HepG2 (cell line): Measurements from ENCODE around the gene DBNDD2. TPM values are rescaled to one million over a fixed set of nuclear protein-coding genes. Genes with fewer than 3 reads are reported as not detected.

Experiments used
- ASH2L ChIP-seq: fragments of 300-600, 200-600 bp; sonication (generic); IDR thresholded peaks from 2 replicates; pipeline ENCODE4 v1.7.0; 2017; ENCODE audit warnings: low read depth, mild to moderate bottlenecking, moderate library complexity, mixed read lengths, low read length; ENCODE audit not compliant: insufficient read length
- CREM ChIP-seq, 2 experiments: sonication (generic) in 1 of 2; formaldehyde crosslinking in 1 of 2; IDR thresholded peaks; 2 replicates each; pipeline versions ENCODE4 v1.4.0 to v1.6.1; 2016 to 2020; ENCODE audit warnings: antibody characterized with exemption in 1 of 2, mild to moderate bottlenecking in 1 of 2, missing genetic modification reagents in 1 of 2
- MYNN ChIP-seq: sonication (generic); formaldehyde crosslinking; IDR thresholded peaks from 2 replicates; pipeline ENCODE4 v1.4.0; 2020; ENCODE audit warnings: mild to moderate bottlenecking, low read depth, missing genetic modification reagents
- NR2F6 ChIP-seq, 2 experiments: IDR thresholded peaks; 2 replicates each; pipeline ENCODE4 v1.6.1; 2016; ENCODE audit warnings: antibody characterized with exemption in 1 of 2, mild to moderate bottlenecking in 1 of 2
- NRL ChIP-seq: sonication (generic); formaldehyde crosslinking; IDR thresholded peaks from 2 replicates; pipeline ENCODE4 v1.5.0; 2020; ENCODE audit warnings: missing genetic modification reagents, mild to moderate bottlenecking, moderate library complexity, borderline replicate concordance
- SOX13 ChIP-seq, 3 experiments: fragments of 450-650 bp in 1 of 3; sonication (generic) in 1 of 3; formaldehyde crosslinking in 1 of 3; IDR thresholded peaks in 2 of 3; conservative IDR thresholded peaks in 1 of 3; 2 replicates each; pipeline versions ENCODE4 v1.5.0 to v1.6.1; 2016 to 2020; ENCODE audit warnings: antibody characterized with exemption in 1 of 3, mild to moderate bottlenecking in 1 of 3, missing compliant biosample characterization in 1 of 3, missing genetic modification reagents in 1 of 3, moderate library complexity in 1 of 3
- STAG1 ChIP-seq: sonication (generic); formaldehyde crosslinking; IDR thresholded peaks from 2 replicates; pipeline ENCODE4 v1.4.0; 2020; ENCODE audit warnings: missing genetic modification reagents
- ZNF556 ChIP-seq: sonication (generic); formaldehyde crosslinking; IDR thresholded peaks from 2 replicates; pipeline ENCODE4 v1.4.0; 2020; ENCODE audit warnings: mild to moderate bottlenecking, missing genetic modification reagents, borderline replicate concordance
- ZNF781 ChIP-seq: sonication (generic); formaldehyde crosslinking; IDR thresholded peaks from 2 replicates; pipeline ENCODE4 v1.5.1; 2020; ENCODE audit warnings: borderline replicate concordance, mild to moderate bottlenecking, missing genetic modification reagents; ENCODE audit errors: not compliant biosample characterization
- polyA plus RNA-seq, 8 experiments: library from polyadenylated mRNA; depleted of rRNA in 3 of 8; stranded (reverse) in 7 of 8; unstranded in 1 of 8; fragments of >200 nt; fragmentation: Illumina TruSeq in 4 of 8; extraction: Trizol in 4 of 8; gene quantifications; 2 replicates each; pipeline versions ENCODE4 v1.2.1 to v1.2.3, GENCODE V29; 2011 to 2016; ENCODE audit warnings: low read depth in 4 of 8, missing spikeins in 1 of 8, mixed read lengths in 1 of 8; ENCODE audit not compliant: insufficient read depth in 1 of 8
- total RNA-seq, 5 experiments: library from RNA; depleted of rRNA; stranded (reverse); fragments of >200 nt; fragmentation: Illumina TruSeq; extraction: Trizol; gene quantifications; 2 replicates each; pipeline ENCODE4 v1.2.3, GENCODE V29; 2016; ENCODE audit warnings: low read depth in 1 of 5
- TF ChIP-seq, protein P1 (sequence below): sonication (generic); formaldehyde crosslinking; conservative IDR thresholded peaks from 2 replicates; pipeline ENCODE4 v1.8.0; 2022; ENCODE audit warnings: missing genetic modification reagents
- TF ChIP-seq, protein P2 (sequence below): sonication (generic); formaldehyde crosslinking; IDR thresholded peaks from 2 replicates; pipeline ENCODE4 v1.8.0; 2022; ENCODE audit warnings: mild to moderate bottlenecking, missing genetic modification reagents, borderline replicate concordance
- TF ChIP-seq, protein P3 (sequence below): sonication (generic); formaldehyde crosslinking; IDR thresholded peaks from 2 replicates; pipeline ENCODE4 v1.9.0; 2021; ENCODE audit warnings: missing genetic modification reagents, borderline replicate concordance
- TF ChIP-seq, protein P4 (sequence below): IDR thresholded peaks from 2 replicates; pipeline ENCODE4 v1.6.1; 2016; ENCODE audit warnings: low read depth, borderline replicate concordance
- TF ChIP-seq, protein P5 (sequence below): sonication (generic); formaldehyde crosslinking; IDR thresholded peaks from 2 replicates; pipeline ENCODE4 v1.5.1; 2020; ENCODE audit warnings: missing genetic modification reagents, mild to moderate bottlenecking, borderline replicate concordance
- TF ChIP-seq, protein P6 (sequence below): conservative IDR thresholded peaks from 2 replicates; pipeline ENCODE4 v1.6.1; 2018; ENCODE audit warnings: missing genetic modification reagents

DBNDD2 gene
- total and polyA plus RNA-seq, 2 of the 13 experiments (the other 11 are each of a cell fraction or from before 2014, with no cell fraction given), result 16.7 to 47.6 TPM

DNA sequence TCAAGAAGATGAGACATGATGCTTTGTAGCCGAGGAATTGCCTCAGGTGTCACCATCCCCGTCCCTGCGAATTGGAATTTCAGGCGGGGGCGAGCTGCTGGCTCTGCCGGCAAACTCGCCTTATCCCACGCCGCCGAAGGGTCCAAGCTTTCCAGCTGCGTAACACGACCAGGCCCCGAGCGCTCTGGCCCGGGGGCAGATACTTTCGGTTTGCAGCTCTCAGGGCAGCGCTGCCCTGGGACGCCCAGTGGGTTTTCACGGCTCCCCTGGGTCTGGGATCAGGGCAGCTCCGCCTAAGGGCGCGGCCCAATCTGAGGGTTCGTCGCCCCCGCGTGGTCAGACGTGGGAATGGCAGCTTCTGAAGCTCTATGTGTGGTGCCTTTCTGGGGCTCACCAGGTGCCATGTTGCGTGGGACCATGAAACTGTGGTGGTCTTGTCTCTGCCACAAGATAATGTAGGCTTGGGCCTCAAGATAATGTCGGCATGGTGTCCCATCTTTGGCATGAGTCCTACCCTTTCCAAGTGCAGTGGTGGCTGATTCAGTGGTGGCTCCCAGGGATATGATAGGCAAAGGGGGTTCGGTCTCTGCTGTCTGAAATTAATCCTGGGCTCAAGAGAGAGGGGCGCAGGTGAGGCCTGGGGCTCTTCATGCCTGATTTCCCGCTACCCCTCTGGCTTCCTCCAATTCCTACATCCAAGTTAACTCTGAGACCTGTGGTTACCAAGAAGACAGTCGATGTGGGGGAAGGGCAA, 28.8 kb downstream of the DBNDD2 start (continued):
- TF ChIP-seq, protein P1, sequence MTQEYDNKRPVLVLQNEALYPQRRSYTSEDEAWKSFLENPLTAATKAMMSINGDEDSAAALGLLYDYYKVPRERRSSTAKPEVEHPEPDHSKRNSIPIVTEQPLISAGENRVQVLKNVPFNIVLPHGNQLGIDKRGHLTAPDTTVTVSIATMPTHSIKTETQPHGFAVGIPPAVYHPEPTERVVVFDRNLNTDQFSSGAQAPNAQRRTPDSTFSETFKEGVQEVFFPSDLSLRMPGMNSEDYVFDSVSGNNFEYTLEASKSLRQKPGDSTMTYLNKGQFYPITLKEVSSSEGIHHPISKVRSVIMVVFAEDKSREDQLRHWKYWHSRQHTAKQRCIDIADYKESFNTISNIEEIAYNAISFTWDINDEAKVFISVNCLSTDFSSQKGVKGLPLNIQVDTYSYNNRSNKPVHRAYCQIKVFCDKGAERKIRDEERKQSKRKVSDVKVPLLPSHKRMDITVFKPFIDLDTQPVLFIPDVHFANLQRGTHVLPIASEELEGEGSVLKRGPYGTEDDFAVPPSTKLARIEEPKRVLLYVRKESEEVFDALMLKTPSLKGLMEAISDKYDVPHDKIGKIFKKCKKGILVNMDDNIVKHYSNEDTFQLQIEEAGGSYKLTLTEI, result no peak
- peak; percentile 88; the same call in 1 of the 2 replicates for TF ChIP-seq NRL (CRISPR knock-in tag)
- TF ChIP-seq, protein P2, sequence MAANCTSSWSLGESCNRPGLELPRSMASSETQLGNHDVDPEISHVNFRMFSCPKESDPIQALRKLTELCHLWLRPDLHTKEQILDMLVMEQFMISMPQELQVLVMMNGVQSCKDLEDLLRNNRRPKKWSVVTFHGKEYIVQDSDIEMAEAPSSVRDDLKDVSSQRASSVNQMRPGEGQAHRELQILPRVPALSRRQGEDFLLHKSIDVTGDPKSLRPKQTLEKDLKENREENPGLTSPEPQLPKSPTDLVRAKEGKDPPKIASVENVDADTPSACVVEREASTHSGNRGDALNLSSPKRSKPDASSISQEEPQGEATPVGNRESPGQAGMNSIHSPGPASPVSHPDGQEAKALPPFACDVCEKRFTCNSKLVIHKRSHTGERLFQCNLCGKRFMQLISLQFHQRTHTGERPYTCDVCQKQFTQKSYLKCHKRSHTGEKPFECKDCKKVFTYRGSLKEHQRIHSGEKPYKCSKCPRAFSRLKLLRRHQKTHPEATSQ (CRISPR knock-in tag), result peak; percentile 82; the same call in 1 of the 2 replicates
- TF ChIP-seq MYNN, result 0 out of 2 replicates have a peak, but pooled peaks have one; percentile 49
- TF ChIP-seq, protein P3, sequence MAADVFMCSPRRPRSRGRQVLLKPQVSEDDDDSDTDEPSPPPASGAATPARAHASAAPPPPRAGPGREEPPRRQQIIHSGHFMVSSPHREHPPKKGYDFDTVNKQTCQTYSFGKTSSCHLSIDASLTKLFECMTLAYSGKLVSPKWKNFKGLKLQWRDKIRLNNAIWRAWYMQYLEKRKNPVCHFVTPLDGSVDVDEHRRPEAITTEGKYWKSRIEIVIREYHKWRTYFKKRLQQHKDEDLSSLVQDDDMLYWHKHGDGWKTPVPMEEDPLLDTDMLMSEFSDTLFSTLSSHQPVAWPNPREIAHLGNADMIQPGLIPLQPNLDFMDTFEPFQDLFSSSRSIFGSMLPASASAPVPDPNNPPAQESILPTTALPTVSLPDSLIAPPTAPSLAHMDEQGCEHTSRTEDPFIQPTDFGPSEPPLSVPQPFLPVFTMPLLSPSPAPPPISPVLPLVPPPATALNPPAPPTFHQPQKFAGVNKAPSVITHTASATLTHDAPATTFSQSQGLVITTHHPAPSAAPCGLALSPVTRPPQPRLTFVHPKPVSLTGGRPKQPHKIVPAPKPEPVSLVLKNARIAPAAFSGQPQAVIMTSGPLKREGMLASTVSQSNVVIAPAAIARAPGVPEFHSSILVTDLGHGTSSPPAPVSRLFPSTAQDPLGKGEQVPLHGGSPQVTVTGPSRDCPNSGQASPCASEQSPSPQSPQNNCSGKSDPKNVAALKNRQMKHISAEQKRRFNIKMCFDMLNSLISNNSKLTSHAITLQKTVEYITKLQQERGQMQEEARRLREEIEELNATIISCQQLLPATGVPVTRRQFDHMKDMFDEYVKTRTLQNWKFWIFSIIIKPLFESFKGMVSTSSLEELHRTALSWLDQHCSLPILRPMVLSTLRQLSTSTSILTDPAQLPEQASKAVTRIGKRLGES, result no peak
- TF ChIP-seq NR2F6 (IDR thresholded peaks at IDR 0.05), result no peak
- TF ChIP-seq NR2F6 (CRISPR knock-in tag; IDR thresholded peaks at IDR 0.05), result peak; percentile 76
- no peak for TF ChIP-seq CREM (IDR thresholded peaks at IDR 0.05)
- no peak for TF ChIP-seq CREM (CRISPR knock-in tag; IDR thresholded peaks at IDR 0.05)
- peak; percentile 100 for TF ChIP-seq STAG1 (CRISPR knock-in tag)
- TF ChIP-seq SOX13 (IDR thresholded peaks at IDR 0.05), result no peak
- TF ChIP-seq SOX13 (CRISPR knock-in tag; conservative IDR thresholded peaks at IDR 0.05 in 1 of 2, IDR thresholded peaks at IDR 0.05 in 1 of 2), result peak in 1 of 2 experiments; percentile 53; a peak in 2 of 4 replicates
- TF ChIP-seq, protein P4, sequence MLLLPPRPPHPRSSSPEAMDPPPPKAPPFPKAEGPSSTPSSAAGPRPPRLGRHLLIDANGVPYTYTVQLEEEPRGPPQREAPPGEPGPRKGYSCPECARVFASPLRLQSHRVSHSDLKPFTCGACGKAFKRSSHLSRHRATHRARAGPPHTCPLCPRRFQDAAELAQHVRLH (CRISPR knock-in tag), result peak; percentile 95; the same call in 1 of the 2 replicates
- peak; percentile 55 for TF ChIP-seq ASH2L
- TF ChIP-seq ZNF556, result peak; percentile 92
- peak; percentile 76 for TF ChIP-seq ZNF781 (CRISPR knock-in tag)
- TF ChIP-seq, protein P5, sequence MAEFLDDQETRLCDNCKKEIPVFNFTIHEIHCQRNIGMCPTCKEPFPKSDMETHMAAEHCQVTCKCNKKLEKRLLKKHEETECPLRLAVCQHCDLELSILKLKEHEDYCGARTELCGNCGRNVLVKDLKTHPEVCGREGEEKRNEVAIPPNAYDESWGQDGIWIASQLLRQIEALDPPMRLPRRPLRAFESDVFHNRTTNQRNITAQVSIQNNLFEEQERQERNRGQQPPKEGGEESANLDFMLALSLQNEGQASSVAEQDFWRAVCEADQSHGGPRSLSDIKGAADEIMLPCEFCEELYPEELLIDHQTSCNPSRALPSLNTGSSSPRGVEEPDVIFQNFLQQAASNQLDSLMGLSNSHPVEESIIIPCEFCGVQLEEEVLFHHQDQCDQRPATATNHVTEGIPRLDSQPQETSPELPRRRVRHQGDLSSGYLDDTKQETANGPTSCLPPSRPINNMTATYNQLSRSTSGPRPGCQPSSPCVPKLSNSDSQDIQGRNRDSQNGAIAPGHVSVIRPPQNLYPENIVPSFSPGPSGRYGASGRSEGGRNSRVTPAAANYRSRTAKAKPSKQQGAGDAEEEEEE (CRISPR knock-in tag), result peak; percentile 85; the same call in 1 of the 2 replicates
- TF ChIP-seq, protein P6, sequence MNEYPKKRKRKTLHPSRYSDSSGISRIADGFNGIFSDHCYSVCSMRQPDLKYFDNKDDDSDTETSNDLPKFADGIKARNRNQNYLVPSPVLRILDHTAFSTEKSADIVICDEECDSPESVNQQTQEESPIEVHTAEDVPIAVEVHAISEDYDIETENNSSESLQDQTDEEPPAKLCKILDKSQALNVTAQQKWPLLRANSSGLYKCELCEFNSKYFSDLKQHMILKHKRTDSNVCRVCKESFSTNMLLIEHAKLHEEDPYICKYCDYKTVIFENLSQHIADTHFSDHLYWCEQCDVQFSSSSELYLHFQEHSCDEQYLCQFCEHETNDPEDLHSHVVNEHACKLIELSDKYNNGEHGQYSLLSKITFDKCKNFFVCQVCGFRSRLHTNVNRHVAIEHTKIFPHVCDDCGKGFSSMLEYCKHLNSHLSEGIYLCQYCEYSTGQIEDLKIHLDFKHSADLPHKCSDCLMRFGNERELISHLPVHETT (CRISPR knock-in tag), result no peak; the same call in 1 of the 2 replicates
